HCT116 (cell line): ENCODE measurements around the gene S1PR3. TPM values are rescaled to one million over a fixed set of nuclear protein-coding genes. Genes with fewer than 3 reads are reported as not detected.

Experiments
- ATAC-seq: fragments of 200-7000 bp; cut with Tn5 transposase; 2 replicates; pipeline ENCODE4 v1.9.1; 2020; ENCODE audit warnings: mild to moderate bottlenecking, moderate library complexity
- BruUV-seq: library from RNA; stranded (reverse); fragments of 400-500 nt; replicated peaks from 2 replicates; lab custom pipeline; 2021; lab: Mats Ljungman, UMichigan
- CTCF ChIA-PET: fragments of 300-600 bp; sonication (Branson Sonifier 250); formaldehyde crosslinking; loops from one replicate; lab custom pipeline; 2021; ENCODE audit warnings: antibody characterized with exemption; lab: Charles Lee
- POLR2A ChIA-PET: fragments of 300-600, 350-600 bp; sonication (Branson Sonifier 250); formaldehyde crosslinking; loops from one replicate; lab custom pipeline; 2021; ENCODE audit warnings: antibody characterized with exemption; lab: Charles Lee
- RAD21 ChIA-PET, 2 experiments: fragments of 300-600 bp; sonication (Branson Sonifier 250); formaldehyde crosslinking; loops; one replicate each; lab custom pipeline; 2023; ENCODE audit warnings: low total read pairs in 2 of 2; ENCODE audit not compliant: uncharacterized antibody in 2 of 2, unreplicated experiment in 2 of 2, low non-redundant PET in 1 of 2; lab: Charles Lee
- DNase-seq: peaks from one replicate; pipeline ENCODE4 v3.0.0-alpha.2; 2010; ENCODE audit warnings: low read depth, low spot score
- H2AFZ ChIP-seq: fragments of 200-600 bp; shearing (Covaris generic), sonication (generic); 2 replicates; pipeline ENCODE4 v1.6.1; 2017; ENCODE audit warnings: low read depth, mixed run types, mixed read lengths, antibody characterized with exemption, low read length; ENCODE audit not compliant: poor library complexity, severe bottlenecking
- H3K27ac ChIP-seq: 2 replicates; pipeline ENCODE4 v1.5.1; 2012; ENCODE audit warnings: low read depth, low read length
- H3K27me3 ChIP-seq: fragments of 200-600 bp; sonication (generic); 2 replicates; pipeline ENCODE4 v1.6.1; 2016; ENCODE audit warnings: mixed run types, low read length, mixed read lengths; ENCODE audit not compliant: insufficient read depth
- H3K36me3 ChIP-seq, 2 experiments: fragments of 200-500 bp in 1 of 2; fragments of 200-600 bp in 1 of 2; sonication (Bioruptor generic) in 1 of 2; sonication (generic) in 1 of 2; 2 replicates each; pipeline versions ENCODE4 v1.5.1 to v1.6.1; 2014 to 2016; ENCODE audit warnings: low read length in 2 of 2, inconsistent platforms in 1 of 2, mixed read lengths in 1 of 2, mixed run types in 1 of 2; ENCODE audit not compliant: insufficient read depth in 2 of 2, control insufficient read depth in 1 of 2
- H3K4me1 ChIP-seq, 2 experiments: fragments of 200-600 bp in 1 of 2; sonication (generic) in 1 of 2; 2 replicates each; pipeline versions ENCODE4 v1.5.1 to v1.6.1; 2012 to 2017; ENCODE audit warnings: low read length in 2 of 2, inconsistent platforms in 1 of 2, mild to moderate bottlenecking in 1 of 2, mixed read lengths in 1 of 2, mixed run types in 1 of 2, moderate library complexity in 1 of 2; ENCODE audit not compliant: insufficient read depth in 2 of 2, control insufficient read depth in 1 of 2
- H3K4me2 ChIP-seq: fragments of 200-600 bp; sonication (generic); 2 replicates; pipeline ENCODE4 v1.6.1; 2017; ENCODE audit warnings: mixed run types, low read length, mixed read lengths
- H3K4me3 ChIP-seq, 2 experiments: fragments of 200-600 bp in 1 of 2; sonication (generic) in 1 of 2; replicated peaks in 1 of 2; 2 replicates each; pipeline ENCODE4 v1.5.1; 2011 to 2016; ENCODE audit warnings: low read length in 2 of 2, control low read depth in 1 of 2, low read depth in 1 of 2, mild to moderate bottlenecking in 1 of 2, mixed read lengths in 1 of 2, mixed run types in 1 of 2
- H3K79me2 ChIP-seq: fragments of 200-600 bp; sonication (generic); 2 replicates; pipeline ENCODE4 v1.6.1; 2017; ENCODE audit warnings: mild to moderate bottlenecking, mixed run types, low read length, moderate library complexity, mixed read lengths; ENCODE audit not compliant: insufficient read depth
- H3K9ac ChIP-seq: fragments of 200-600 bp; sonication (generic); 2 replicates; pipeline ENCODE4 v1.6.1; 2016; ENCODE audit warnings: low read length, mixed read lengths
- H3K9me2 ChIP-seq: fragments of 200-600 bp; sonication (generic), shearing (Covaris generic); 2 replicates; pipeline ENCODE4 v1.6.1; 2017; ENCODE audit warnings: mixed run types, mild to moderate bottlenecking, moderate library complexity; ENCODE audit not compliant: insufficient read depth
- H3K9me3 ChIP-seq, 2 experiments: fragments of 200-500 bp in 1 of 2; fragments of 200-600 bp in 1 of 2; sonication (Bioruptor generic) in 1 of 2; sonication (generic) in 1 of 2; 2 replicates each; pipeline ENCODE4 v1.6.1; 2014 to 2017; ENCODE audit warnings: low read length in 2 of 2, mixed read lengths in 2 of 2, inconsistent platforms in 1 of 2, low read depth in 1 of 2, mild to moderate bottlenecking in 1 of 2, mixed run types in 1 of 2, moderate library complexity in 1 of 2; ENCODE audit not compliant: control insufficient read depth in 1 of 2, insufficient read depth in 1 of 2
- H4K20me1 ChIP-seq: fragments of 200-600 bp; sonication (generic), shearing (Covaris generic); 2 replicates; pipeline ENCODE4 v1.6.1; 2017; ENCODE audit warnings: mixed run types, mild to moderate bottlenecking, moderate library complexity; ENCODE audit not compliant: insufficient read depth
- CBX3 ChIP-seq: IDR thresholded peaks from 2 replicates; pipeline ENCODE4 v1.6.1; 2012; ENCODE audit warnings: low read depth
- CEBPB ChIP-seq: IDR thresholded peaks from 2 replicates; pipeline ENCODE4 v1.6.1; 2012; ENCODE audit warnings: low read depth
- ELF1 ChIP-seq: IDR thresholded peaks from 2 replicates; pipeline ENCODE4 v1.6.1; 2012; ENCODE audit warnings: low read depth, borderline replicate concordance
- EZH2 ChIP-seq: fragments of 200-600 bp; sonication (generic); IDR thresholded peaks from 2 replicates; pipeline ENCODE4 v1.6.1; 2017; ENCODE audit warnings: antibody characterized with exemption, mixed run types
- EZH2phosphoT487 ChIP-seq: fragments of 200-600 bp; IDR thresholded peaks from 2 replicates; pipeline ENCODE4 v1.6.1; 2018; ENCODE audit warnings: antibody characterized with exemption, borderline replicate concordance
- FOSL1 ChIP-seq: IDR thresholded peaks from 2 replicates; pipeline ENCODE4 v1.6.1; 2012; ENCODE audit warnings: low read depth
- POLR2A ChIP-seq: IDR thresholded peaks from 2 replicates; pipeline ENCODE4 v1.7.0; 2011; ENCODE audit warnings: borderline replicate concordance; ENCODE audit not compliant: insufficient read depth, insufficient read length; ENCODE audit errors: extremely low read depth
- POLR2AphosphoS5 ChIP-seq: IDR thresholded peaks from 2 replicates; pipeline ENCODE4 v1.6.1; 2011; ENCODE audit warnings: mild to moderate bottlenecking, low read depth, low read length, moderate library complexity
- REST ChIP-seq: IDR thresholded peaks from 2 replicates; pipeline ENCODE4 v1.6.1; 2012; ENCODE audit warnings: low read depth
- SP1 ChIP-seq: IDR thresholded peaks from 2 replicates; pipeline ENCODE4 v1.6.1; 2012; ENCODE audit warnings: low read depth
- SRF ChIP-seq: IDR thresholded peaks from 2 replicates; pipeline ENCODE4 v1.6.1; 2012; ENCODE audit warnings: low read depth
- TCF7L2 ChIP-seq: IDR thresholded peaks from 2 replicates; pipeline ENCODE4 v1.7.0; 2011; ENCODE audit warnings: borderline replicate concordance, inconsistent platforms; ENCODE audit not compliant: insufficient read depth, insufficient read length; ENCODE audit errors: extremely low read depth
- YY1 ChIP-seq: IDR thresholded peaks from 2 replicates; pipeline ENCODE4 v1.6.1; 2011; ENCODE audit warnings: low read length, low read depth, moderate library complexity, mild to moderate bottlenecking; ENCODE audit not compliant: insufficient replicate concordance; ENCODE audit errors: extremely low read depth
- ZNF274 ChIP-seq: fragments of 200-500 bp; sonication (Bioruptor generic); IDR thresholded peaks from 2 replicates; pipeline ENCODE4 v1.6.1; 2014; ENCODE audit warnings: mild to moderate bottlenecking, low read depth, low read length, inconsistent platforms
- intact Hi-C: fragments of 100-400 bp; cut with micrococcal nuclease; formaldehyde crosslinking; loops from 2 replicates; pipeline ENCODE4 v1.10.0; 2022
- total RNA-seq: library from RNA; stranded (reverse); gene quantifications from one replicate; pipeline ENCODE4 v1.2.1, GENCODE V29; 2021; ENCODE audit not compliant: unreplicated experiment
- TF ChIP-seq, protein P1 (sequence below): IDR thresholded peaks from 2 replicates; pipeline ENCODE4 v1.6.1; 2012

S1PR3 gene
- total RNA-seq, 1 experiment from 2014 or later = 0.07 TPM

- intact Hi-C loops = no loop called here
- H3K36me3 ChIP-seq = no peaks in the 10 kb centered on the region
- TF ChIP-seq SRF = no peak
- H3K4me1 ChIP-seq = peaks cover 4 to 5% of the 10 kb centered on the region in 2 experiments; a peak in 2 of 4 replicates
- RAD21 ChIA-PET = no interaction called here
- DNase-seq = no peak
- H2AFZ ChIP-seq = no peak overlapping the region
- H3K9ac ChIP-seq = no peak overlapping the region
- no peaks in the 10 kb centered on the region for H4K20me1 ChIP-seq
- H3K9me2 ChIP-seq = no peaks in the 10 kb centered on the region
- no TSS peak for BruUV-seq
- no peak overlapping the region for H3K4me2 ChIP-seq
- no peak for ATAC-seq
- CTCF ChIA-PET = no interaction called here
- no peaks in the 10 kb centered on the region for H3K79me2 ChIP-seq
- POLR2A ChIA-PET = interaction anchor here (0.6 kb wide), 1 partner anchor 144 kb away, joined by 4 read pairs; no protein-coding TSS in a partner anchor
- no peak overlapping the region for H3K4me3 ChIP-seq
- no peaks in the 10 kb centered on the region for H3K9me3 ChIP-seq
- H3K27ac ChIP-seq = no peak overlapping the region
- H3K27me3 ChIP-seq = peaks cover 19% of the 10 kb centered on the region
These were observed 38.3 kb upstream of the S1PR3 start for GRCh38 chr9:88952976-88953375.

DNA sequence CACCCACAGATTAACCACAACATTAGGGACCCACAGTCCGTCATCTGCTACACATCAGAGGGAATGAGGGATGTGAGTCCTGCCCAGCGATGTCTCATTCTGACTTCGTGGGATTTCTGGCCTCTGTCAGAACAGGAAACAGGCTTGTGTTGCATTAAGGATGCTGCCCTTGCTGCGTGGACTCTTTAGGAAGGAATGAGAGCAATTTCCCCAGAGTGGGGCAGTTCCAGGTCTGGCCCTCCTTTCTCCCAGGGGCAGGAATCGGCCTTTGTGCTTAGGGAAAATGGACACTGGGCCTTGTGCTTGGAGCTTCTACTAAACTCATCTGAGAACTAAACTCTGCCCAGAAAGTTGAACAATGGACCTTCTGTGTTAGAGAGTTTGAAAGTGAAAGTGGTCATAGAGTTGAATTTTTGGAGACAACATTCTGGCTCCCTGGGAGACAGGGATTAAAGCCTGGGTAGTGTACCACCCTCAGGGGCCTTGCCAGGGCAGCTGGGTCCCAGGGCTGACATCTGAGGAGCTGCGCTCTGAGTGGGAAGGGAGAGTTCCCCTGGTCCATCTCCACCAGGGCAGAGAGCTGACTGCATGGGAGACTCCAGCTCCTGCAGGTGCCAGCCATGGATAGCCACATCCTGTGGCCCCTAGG is 37.8 kb upstream of the S1PR3 start:
- peaks cover 24% of the 10 kb centered on the region for H3K27me3 ChIP-seq
- H3K9ac ChIP-seq = no peak overlapping the region
- H3K36me3 ChIP-seq = no peaks in the 10 kb centered on the region
- H3K4me3 ChIP-seq = no peak overlapping the region
- intact Hi-C loops = no loop called here
- RAD21 ChIA-PET = no interaction called here
- DNase-seq (no peak), ATAC-seq (no peak)
- no peaks in the 10 kb centered on the region for H3K79me2 ChIP-seq
- no TSS peak for BruUV-seq
- no peaks in the 10 kb centered on the region for H4K20me1 ChIP-seq
- H2AFZ ChIP-seq = no peak overlapping the region
- CTCF ChIA-PET = no interaction called here
- no peak overlapping the region for H3K27ac ChIP-seq
- TF ChIP-seq, protein P1, sequence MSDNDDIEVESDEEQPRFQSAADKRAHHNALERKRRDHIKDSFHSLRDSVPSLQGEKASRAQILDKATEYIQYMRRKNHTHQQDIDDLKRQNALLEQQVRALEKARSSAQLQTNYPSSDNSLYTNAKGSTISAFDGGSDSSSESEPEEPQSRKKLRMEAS = no peak
- TF ChIP-seq POLR2AphosphoS5 (no peak), REST (no peak), TCF7L2 (no peak), EZH2 (no peak), SP1 (no peak), POLR2A (no peak), YY1 (no peak), EZH2phosphoT487 (no peak), FOSL1 (no peak), CBX3 (no peak), ELF1 (no peak), ZNF274 (no peak), CEBPB (no peak)
- peaks cover 4 to 5% of the 10 kb centered on the region in 2 experiments; a peak in 2 of 4 replicates for H3K4me1 ChIP-seq
- H3K9me2 ChIP-seq = no peaks in the 10 kb centered on the region
- POLR2A ChIA-PET = interaction anchor here (0.6 kb wide), 1 partner anchor 143 kb away, joined by 4 read pairs; no protein-coding TSS in a partner anchor
- H3K4me2 ChIP-seq = no peak overlapping the region
- H3K9me3 ChIP-seq = no peaks in the 10 kb centered on the region
